CD4-positive, alpha-beta T cell treated with Interleukin-1 beta for 1 hour (primary cell): Measurements from ENCODE around the gene ZNF777.

Source experiments
- DNase-seq, 2 donors: peaks; one replicate each; pipeline ENCODE4 v3.0.0-alpha.2; 2020 to 2022

Gene ZNF777

DNA sequence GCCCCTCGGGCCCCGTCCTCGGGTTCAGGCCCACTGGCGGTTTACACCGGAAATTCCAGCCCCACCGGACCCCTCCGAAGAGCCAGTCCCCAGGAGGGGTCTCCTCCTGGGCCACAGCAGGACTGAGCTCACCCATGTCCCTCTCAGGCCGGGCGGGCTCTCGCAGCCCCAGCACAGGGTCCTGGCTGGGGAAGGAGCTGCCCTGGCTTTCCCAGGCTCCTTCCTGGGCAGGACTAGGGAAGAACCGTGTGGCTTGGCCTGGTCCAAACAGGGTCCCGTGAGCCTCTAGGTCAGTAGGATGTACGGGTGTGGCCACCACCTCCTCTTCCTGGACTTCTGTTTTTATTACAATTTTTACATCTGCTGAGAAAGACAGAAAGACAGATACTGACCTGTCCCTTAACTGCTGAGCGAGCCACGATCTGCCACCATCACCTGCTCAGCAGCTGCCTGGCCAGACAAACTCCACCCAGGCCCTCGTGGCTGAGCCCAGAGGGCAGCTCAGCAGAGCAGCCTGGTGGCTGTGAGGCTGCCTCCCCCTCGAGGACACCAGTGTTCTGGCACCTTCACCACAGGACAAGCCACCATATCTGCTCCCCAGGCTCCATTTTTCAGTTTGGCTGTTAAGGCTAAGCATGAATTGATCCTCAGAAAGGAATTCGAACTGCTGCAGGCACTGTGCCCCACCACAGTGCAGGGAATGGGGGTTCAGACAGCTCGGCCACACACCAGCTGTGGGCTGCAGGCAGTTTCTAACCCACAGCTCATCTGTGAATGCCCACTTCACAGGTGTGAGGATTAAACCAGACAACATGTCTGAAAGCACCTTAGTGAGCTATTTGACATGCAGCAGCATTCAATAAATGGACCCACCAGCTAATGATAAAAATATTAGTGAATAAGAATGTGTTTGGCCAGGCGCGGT, 14.5 kb upstream of the ZNF777 start:
- DNase-seq: no peak

DNA sequence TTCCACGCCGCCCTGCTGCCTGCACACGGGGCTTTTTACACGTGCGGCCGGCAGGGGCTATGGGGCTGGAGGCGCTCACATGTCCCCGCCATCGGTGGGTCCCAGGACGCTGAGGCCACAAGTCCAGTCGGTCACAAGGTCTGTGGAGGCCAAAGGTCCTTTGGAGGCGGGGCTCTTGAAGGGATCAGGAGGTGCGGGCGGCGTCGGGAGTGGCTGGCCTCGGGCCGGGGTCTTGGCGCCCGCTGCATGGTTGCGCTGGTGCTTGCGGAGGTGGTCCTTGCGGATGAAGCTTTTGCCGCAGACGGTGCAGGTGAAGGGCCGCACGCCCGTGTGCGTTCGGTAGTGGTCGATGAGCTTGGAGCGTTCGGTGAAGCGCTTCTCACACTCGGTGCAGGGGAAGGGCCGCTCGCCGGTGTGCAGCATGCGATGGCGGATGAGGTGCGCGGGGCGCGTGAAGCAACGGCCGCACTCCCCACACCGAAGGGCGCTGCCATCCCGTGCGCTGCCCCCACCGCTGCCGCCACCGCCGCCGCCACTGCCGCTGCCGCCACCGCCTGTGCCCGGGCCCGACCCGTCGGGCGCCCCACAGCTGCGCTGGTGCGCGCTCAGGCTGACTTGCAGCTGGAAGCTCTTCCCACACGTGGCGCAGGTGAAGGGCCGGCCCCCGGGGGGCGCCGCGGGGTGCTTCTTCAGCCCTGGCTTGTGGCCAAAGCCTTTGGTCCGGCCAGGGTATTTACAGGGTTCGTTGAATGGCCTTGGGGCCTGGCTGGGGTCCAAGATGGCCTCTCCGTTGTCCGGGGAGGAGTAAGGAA, 13.7 kb upstream of the ZNF777 start:
- no peak for DNase-seq

DNA sequence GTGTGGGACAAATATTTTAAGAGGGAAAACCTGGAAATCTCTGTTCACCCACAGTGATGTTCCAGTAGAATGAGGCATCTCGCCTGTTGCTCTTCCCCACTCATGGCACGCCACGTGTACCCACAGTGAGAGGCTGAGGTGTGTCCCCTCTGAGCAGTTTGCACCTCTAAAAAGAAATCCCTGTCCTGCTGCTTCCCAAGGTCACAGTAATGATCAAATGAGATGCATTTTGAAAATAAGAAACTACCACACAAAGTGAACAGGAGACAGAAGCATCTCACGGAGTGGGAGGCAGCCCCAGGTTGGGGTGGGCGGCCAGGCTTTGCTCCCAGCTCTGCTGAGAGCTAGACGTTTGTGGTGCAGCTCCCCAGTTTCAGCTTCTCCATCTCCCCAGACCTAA, 12.4 kb upstream of the ZNF777 start:
- DNase-seq: no peak

DNA sequence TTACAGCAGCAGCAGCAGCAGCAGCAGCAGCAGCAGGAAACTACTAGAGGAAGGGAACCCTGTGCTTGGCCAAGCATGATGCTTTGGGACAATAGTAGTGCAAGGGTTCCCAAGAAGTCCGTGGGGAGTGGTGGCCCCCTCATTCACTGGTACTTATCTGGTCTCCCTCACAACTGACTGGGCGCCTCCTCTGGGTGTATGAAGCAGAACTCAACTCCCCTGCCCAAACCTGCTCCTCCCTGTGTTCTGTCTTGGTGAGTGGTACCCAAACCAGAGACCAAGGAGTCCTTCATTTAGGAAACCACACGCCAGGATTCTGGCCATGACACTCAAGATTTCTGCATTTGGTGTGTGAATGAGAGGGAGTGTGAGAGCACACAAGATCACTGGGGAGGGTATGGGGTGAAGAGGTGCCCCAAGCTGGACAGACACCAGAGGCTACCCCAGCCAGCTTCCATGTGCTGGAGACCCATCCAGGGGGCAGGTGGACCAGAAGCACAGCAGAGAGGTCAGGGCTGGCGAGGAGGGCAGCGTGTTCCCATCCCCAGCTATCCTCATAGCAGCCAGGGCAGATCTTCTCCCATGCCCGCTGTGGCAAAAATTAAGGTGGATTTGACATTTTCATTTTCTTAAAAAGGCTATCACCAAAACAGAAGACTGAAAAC, 10.6 kb upstream of the ZNF777 start:
- DNase-seq: no peak

DNA sequence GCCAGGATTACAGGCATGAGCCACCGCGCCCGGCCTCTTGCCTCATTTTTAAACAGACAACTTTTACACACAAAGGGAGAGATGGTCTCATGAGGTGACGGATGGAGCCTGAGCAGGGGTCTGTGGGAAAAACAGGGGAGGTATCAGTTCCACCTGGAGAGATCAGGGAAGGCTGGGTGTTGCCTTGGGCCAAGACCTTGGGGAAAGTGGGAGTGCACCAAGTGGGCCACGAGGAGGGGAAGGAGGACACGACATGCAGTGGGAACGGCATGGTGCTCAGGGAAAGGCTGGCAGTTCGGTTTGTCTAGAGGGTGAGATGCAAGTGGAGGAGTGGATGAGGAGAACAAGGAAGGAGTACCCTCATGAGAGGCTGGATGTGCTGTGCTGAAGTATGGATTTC, 8.9 kb upstream of the ZNF777 start:
- no peak for DNase-seq

DNA sequence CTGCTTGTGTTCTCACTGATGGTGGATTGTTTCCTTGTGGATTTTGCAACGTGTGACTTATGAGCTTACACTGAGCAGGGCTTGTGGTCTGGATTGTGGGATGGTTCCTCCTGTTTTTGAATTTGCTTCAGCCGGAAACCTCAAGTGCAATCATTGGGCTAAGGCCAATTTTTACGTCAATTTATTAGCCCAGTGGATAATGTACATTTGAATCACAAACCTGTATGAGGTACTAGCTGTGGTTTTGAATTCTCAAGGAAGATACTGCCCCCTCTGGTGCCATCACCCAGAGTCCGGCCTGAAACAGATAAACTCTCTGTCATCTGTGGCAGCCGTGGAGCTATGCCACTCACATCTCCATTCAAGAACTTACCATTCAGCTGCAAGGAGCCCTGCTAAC, 7.3 kb upstream of the ZNF777 start:
- DNase-seq: no peak

DNA sequence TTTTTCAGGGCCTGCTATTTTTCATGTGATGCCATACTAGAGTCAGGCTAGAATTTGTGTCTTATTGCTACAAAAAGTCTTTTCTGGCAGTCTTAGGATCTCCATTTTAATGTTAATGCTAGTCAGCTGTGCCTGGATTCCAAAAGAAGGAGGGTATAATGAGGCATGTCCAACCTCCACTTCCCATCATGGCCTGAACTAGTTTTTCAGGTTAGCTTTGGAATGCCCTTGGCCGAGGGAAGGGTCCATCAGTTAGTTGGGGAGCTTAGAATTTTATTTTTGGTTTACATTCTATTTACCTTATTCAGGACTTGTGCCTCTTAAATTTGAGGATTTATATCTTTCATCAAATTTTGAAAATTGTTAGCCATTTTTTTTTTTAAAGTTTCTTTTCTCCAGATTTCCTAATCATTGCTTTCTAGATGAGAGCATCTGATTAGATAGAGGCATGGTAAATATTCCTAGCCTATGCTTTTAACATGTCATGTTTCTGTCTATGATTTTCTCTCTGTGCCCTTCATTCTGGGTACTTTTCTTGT, 6.5 kb upstream of the ZNF777 start:
- DNase-seq: no peak

DNA sequence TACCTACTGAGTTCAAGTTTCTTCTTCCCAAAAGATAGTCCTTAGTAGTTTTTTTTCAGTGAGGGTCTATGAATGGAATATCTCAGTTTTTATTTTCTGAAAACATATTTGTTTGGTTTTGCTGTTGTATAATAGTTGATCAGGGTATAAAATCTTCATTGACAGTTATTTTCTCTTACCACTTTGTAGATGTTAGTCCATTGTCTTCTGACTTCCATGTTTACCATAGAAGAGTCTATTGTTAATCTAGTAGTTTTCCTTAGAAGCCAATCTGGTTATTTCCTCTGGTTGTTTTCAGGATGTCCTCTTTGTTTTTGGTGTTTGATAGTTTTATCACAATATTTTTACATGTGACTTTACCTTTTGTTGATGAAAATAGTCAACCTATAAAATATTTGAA, 5.5 kb upstream of the ZNF777 start:
- no peak for DNase-seq

DNA sequence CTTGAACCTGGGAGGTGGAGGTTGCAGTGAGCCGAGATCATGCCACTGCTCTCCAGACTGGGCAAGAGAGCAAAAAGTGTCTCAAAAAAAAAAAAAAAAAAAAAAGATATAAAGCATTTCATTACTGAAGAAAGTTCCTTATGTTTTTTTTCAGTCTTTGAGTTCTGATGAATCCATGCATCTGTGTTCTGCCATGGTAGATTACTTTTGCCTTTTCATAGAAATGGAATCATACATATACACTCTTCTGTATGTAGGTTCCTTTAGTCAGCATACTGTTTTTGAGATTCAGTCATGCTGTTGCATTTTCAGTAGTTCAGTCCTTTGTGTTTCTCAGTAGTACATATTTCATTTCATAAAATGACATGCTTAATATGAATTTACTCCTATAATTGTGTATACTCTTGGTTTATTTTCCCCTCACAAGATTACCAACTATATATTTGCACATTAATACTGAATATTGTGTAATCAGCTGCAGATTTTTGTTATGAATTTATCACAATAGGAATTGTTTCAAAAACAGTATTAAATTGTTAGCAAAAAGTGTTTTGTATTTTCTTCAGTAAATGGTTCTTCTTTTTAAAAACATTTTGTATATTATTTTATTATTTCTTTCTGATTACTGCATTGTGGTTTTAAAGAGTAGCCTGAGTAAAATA, 2.8 kb upstream of the ZNF777 start:
- DNase-seq: no peak

DNA sequence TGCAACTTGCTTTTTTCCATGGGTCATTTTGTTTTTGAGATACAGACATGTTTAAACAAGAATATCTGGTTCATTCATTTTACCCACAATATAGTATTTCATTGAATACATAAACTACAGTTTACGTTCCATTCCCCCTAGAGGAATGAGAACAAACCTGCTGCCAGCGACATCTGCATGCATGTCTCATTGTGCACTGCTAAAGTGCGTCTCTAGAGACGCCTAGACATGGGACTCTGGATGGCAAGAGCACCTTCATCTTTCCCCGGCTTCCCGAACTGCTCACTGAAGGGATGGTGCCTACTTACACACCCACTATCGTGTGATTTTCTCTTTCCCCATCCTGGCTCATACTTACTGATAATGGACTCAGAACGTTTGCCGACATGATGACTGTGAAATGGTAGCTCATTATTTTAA, 1.2 kb upstream of the ZNF777 start:
- no peak for DNase-seq

DNA sequence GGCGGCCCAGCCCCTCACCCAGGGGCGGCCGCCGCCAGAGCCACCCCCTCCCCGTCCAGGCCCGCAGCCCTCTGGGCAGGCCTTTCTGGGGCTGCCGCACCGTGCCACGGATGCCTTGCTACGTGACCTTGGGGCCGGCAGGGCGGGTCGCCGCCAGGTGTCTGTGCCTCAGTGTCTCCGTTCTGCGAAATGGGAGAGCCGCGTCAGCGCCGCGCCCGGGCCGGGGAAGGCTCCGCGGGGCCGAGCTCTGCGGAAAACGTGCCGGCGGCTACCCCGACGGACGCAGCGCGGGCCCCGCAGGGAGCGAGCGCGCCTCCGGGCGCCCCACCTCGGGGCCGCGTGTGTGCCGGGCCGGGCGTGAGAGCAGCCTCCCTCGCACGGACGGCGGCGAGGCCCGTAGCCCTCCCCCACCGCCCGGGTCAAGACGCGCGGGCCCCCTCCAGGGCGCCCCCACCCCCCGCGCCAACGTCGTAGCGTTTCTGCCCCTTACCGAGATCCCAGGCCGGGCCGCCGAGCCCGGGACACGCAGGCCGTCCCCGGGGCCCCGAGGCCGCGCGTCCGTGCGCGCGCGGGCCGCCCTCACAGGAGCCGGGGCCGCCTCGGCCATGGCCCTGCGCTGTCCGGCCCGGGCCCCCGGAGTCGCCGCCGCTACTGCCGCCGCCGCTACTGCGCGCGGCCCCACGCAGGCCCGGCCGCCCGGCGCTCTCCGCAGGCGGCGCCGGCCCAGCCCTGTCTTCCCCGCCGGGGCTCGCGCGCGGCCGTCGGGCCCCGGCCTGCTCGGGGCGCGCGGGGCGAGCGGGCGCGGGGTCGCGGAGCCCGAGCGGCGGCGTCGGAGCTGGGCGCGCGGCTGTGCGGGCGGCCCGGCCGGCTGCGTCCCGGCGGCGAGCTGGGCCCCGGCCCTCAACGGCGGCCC, 1.1 kb downstream of the ZNF777 start:
- DNase-seq: no peak

DNA sequence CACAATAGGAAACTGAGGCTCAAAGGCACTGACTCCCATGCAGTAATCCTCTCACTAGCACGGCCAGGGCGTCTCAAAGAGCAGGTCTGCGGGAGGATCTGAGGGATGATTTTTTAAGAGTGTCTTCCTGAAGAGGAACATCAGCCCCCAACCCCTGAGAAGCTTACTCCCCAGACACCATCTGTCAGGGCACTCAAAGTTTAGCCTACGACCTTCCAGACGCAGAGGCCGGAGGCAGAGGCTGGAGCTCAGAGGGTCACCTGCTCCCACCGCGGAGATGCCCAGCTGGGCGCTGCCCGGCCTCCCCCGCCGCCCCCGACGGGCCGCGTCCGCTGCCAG, 1.7 kb downstream of the ZNF777 start:
- DNase-seq: no peak

DNA sequence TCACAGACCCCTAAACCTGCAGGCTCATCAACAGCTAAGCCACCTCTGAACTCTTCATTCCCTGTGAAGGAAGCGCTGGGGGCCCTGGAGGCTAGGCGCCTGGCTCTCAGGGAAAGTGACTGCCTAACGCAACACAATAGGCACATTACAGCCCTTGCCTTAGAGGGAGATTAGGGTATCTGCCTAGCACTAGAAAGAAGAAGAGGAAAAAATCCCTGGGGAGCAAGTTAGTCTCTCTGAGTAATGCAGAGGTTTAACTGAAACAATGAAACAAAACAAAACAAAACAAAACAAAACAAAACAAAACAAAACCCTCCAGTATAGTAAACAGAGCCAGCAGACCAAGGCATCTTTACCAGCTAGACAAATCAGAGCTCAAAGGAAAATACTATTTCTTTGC, 2.6 kb downstream of the ZNF777 start:
- DNase-seq: no peak

DNA sequence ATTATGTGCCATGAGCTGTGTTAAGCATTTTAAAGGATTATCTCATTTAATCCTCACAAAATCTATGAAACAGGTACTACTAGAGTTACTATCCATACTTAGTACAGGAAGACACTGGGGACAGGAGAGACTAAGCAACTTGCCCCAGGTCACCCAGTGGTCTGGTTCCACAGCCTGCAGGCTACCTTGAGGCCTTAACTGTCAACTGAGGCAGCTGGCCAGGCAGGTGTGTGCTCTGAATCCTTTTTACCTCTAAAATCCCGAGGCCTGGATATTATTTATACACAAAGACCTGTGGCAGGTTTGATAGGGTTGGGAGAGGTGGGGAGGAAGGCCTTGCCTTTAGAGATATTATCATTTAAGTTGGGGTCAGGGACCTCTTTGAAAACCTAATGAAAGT, 3.1 kb downstream of the ZNF777 start:
- no peak for DNase-seq

DNA sequence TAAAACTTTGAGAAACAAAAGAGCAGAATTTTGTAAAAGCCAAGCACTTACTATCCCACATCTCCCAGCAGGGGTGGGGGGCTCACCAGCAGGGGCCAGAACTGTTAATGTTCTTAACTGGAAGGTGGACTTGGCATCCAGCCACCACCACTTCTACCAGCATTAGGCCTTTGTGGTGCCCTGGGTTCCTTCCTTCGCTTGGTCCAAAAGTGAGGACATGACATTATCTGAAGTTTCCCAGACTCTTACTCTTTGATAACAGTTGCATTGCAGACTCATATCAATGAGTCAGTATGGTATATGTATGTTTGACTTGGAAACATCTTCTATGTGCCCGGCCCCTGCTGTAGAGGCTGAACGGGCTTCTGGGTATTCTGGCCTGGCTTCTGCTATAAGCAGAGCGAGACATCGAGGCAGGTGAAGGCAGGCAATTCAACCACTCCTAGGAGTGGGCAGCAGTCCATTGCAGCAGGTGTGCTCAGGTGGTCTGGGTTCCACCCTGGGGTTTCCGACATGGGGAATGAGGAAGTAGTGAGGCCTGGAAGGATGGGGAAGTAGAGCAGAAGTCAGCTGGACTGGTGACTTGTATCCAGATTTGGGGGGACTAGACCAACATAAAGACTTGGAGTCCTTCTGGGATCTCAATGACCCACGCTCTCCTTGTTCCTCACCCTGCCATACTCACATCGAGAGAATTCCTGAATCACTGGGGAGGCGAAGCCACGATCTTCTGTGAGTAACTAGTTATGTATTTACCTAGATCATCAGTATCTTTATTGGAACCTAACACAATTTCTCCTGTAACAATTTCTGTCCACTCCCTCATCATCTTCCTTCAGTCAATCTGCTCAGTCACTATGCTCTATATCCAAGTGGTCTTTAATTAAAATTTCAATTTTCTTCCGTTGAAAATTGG, 4.1 kb downstream of the ZNF777 start:
- no peak for DNase-seq

DNA sequence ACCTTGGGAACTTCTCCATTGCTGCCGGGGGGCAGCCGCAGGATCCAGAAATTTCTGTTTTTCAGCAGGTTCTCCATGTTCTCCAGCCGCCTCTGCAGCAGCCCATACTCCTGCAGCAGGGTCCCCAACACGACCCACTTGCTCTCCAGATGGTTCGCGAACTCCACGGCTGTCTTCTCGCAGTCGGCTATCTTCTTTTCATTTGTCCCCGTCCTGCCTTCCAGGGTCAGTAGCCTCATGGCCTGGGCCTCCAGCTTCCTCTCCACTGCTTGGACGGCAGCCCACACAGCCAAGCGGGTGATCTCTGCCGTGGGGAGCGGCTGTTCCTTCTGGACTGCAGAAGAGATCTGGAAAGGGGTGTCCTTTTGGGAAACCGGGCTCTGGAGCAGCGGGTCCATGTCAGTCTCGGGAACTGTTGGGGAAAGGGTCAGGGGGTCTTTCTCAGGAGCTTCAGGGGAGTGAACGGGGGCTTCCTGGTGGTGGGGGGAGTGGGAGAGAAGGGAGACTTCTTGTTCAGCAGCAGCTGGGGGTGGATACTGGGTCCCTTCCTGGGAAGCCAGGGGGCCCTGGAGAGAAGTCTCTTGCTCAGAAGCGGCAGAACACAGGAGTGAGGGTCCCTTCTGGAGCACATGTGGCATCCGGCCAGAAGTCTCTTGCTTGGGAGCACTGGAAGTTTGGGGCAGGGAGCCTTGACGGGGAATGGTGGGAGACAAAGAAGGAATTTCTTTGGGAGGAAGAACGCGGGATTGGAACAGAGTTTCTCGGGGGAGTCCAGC, 5.5 kb downstream of the ZNF777 start:
- DNase-seq: no peak

DNA sequence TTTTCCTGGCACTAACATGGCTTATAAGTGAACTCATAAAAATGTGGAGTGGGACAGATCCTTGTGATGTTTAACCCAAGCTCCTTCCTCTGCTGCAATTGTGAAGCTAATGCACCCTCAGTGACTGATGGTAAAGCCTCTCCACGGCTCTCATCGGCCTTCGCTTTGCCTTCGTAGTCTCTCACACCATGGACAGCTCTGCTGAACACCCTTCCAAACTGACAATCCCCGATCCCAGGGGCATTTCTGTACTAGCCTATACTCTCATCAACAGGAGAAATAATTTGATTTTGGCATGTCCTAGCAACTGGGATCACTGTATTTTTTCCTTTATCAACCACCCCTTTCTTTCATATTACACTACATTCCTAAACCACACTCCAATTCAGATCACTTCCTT, 6.1 kb downstream of the ZNF777 start:
- no peak for DNase-seq

DNA sequence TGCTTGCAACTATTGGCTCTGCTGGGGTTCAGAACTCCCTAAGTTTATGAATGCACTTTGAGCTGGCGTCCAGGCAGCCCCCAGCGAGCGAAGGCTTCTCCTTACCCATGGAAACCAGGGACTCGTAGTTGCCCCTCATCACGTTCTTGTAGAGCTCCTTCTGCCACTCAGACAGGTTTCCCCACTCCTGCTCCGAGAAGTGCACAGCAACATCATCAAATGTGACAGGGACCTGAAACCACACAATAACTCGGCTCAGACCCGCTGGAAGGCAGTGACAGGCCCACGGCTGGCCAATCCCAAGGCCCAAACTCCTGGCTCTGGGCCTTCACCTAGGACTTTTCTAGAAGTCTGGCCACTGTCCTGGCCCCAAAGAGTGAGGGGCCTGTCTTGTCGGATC, 6.9 kb downstream of the ZNF777 start:
- DNase-seq: no peak

DNA sequence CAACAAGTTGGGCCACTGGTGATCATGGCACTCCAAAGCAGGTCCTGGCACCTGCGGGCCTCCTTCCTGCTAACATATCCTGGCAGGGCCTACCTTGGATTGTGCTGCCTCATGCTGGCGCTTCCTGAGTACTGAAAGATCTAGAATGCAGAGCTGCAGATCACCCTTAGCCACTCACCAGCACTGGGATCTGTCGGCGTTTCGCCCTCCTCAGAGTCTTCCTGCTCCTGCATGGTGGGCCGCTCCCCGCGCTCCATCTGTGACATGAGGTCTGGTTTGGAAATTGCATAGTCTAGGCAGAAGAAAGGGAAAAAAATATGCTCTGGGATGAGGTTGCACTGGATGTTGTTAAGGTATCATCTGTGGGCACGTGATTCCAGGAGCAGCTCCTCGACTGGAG, 10.0 kb downstream of the ZNF777 start:
- no peak for DNase-seq

DNA sequence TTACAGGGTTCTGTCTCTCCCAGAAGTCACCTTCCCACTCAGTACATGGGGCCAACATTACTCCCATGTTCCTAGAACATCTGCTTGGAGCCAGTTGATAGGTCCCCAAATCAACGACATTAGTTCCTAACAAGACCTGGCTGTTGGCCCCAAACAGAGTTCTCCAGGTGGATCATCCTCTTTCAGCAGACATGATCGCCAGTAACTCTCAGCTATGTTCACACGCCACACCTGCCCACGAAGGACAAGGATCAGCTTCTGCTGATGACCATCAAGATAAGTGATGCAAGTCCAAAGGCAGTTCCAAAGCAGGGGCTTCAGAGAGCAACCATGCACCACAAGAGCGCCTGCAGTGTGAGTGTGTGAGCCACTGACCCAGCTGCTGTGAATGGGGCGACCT, 11.0 kb downstream of the ZNF777 start:
- DNase-seq: no peak
